BLaER1 treated with 17β-estradiol and CSF1 and Interleukin-3, amounts not matched to agents 10 nM and 100 nM (cell line): ENCODE results near the gene PLPPR2.
A peak's percentile ranks its signal among the peaks of the same experiment; 100 is the strongest.

Source experiments
- H3K27ac ChIP-seq, 11 experiments: shearing (Covaris generic); formaldehyde crosslinking; 2 replicates each; pipeline ENCODE4 v1.8.1; 2022
- H3K27me3 ChIP-seq, 11 experiments: shearing (Covaris generic); formaldehyde crosslinking; 2 replicates each; pipeline ENCODE4 v1.8.1; 2022
- H3K36me3 ChIP-seq, 11 experiments: shearing (Covaris generic); formaldehyde crosslinking; 2 replicates each; pipeline ENCODE4 v1.8.1; 2022
- H3K4me1 ChIP-seq, 10 experiments: shearing (Covaris generic); formaldehyde crosslinking; 2 replicates each; pipeline ENCODE4 v1.8.1; 2022
- H3K4me2 ChIP-seq, 11 experiments: shearing (Covaris generic); formaldehyde crosslinking; 2 replicates each; pipeline ENCODE4 v1.8.1; 2022
- H3K4me3 ChIP-seq, 10 experiments: shearing (Covaris generic); formaldehyde crosslinking; 2 replicates each; pipeline ENCODE4 v1.8.1; 2022
- H3K9ac ChIP-seq, 11 experiments: shearing (Covaris generic); formaldehyde crosslinking; 2 replicates each; pipeline ENCODE4 v1.8.1; 2022
- H3K9me3 ChIP-seq, 11 experiments: shearing (Covaris generic); formaldehyde crosslinking; replicated peaks in 1 of 11; 2 replicates each; pipeline ENCODE4 v1.8.1; 2022
- H4K20me1 ChIP-seq, 11 experiments: shearing (Covaris generic); formaldehyde crosslinking; 2 replicates each; pipeline ENCODE4 v1.8.1; 2022
- Cebpa-rat ChIP-seq, 11 experiments: shearing (Covaris generic); IDR thresholded peaks; 2 replicates each; pipeline ENCODE4 v1.8.1; 2022

Gene PLPPR2

DNA sequence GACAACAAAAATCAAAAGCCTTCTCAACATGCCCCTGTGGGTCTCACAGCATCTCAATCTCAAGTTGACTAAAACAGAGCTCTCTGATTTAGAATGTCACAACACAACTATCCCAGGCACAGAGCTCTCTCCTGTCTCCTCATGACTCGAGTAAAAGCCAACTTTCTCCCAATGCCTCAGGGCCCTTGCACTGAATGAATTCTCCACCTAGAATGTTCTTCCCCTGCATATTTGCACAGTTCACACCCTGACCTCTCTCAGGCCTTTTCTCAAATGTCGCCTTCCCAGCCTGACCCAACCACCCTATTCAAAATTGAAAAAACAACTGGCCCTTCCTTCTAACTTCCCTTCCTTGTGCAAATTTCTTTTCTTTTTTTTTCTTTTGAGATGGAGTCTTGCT, 15.5 kb downstream of the PLPPR2 start:
- no peaks in the 10 kb centered on the region for H3K9me3 ChIP-seq
- no peak overlapping the region for H3K4me2 ChIP-seq
- no peak for TF ChIP-seq Cebpa-rat (IDR thresholded peaks at IDR 0.05)
- no peaks in the 10 kb centered on the region for H3K27me3 ChIP-seq
- H3K4me3 ChIP-seq: no peak overlapping the region
- peaks cover 0 to 11% (median 0%) of the 10 kb centered on the region in 11 experiments; a peak in 1 of 22 replicates for H4K20me1 ChIP-seq
- no peak overlapping the region for H3K9ac ChIP-seq
- H3K27ac ChIP-seq: no peak overlapping the region
- H3K36me3 ChIP-seq: peaks cover 0 to 20% (median 5%) of the 10 kb centered on the region in 11 experiments; a peak in 10 of 22 replicates
- H3K4me1 ChIP-seq: peaks cover 11 to 22% (median 19%) of the 10 kb centered on the region in 10 experiments

DNA sequence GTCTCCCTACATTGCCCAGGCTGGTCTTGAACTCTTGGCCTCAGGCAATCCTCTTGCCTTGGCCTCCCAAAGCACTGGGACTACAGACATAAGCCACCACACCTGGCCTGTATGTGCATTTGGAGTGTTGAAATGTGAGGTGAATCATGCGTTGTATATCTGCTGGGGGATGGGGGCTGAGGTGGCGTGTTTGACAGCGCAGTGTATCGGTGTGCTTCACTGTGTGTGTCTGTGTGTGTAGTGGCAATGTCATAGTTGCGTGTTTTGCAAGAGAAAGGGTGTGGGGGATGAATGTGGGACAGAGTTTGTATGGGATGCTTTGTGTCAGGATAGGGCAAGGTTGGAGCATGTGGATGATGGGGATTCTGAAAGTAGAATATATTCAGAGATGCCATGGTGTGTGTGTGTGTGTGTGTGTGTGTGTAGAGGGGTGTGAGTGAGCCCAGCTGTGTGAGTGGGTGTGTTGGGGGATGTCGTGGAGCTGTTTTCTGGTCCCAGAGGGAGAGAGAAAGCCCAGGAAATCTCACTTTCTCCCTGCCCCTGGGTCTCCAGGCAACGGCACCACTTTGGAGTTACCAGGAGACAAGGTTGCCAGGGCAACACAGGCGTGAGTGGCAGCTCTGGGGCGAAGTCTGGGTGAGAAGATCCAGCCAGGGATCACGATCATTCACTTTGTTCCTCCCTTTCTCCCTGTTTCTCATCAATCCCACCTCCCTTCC, 18.1 kb downstream of the PLPPR2 start:
- peaks cover 0 to 8% (median 0%) of the 10 kb centered on the region in 11 experiments; a peak in 1 of 22 replicates for H4K20me1 ChIP-seq
- H3K4me1 ChIP-seq: peaks cover 37 to 48% (median 45%) of the 10 kb centered on the region in 10 experiments
- peak overlapping the region; percentile 71 to 99 (median 87) for H3K4me2 ChIP-seq
- H3K36me3 ChIP-seq: peaks cover 0 to 9% (median 0%) of the 10 kb centered on the region in 11 experiments; a peak in 2 of 22 replicates
- no peaks in the 10 kb centered on the region for H3K9me3 ChIP-seq
- peak overlapping the region in 4 of 11 experiments; percentile 15 to 94 (median 92); a peak in 4 of 22 replicates for H3K9ac ChIP-seq
- H3K27ac ChIP-seq: peak overlapping the region in 4 of 11 experiments; percentile 2 to 96 (median 94); a peak in 4 of 22 replicates
- peak overlapping the region in 3 of 10 experiments; percentile 68 to 70 (median 69); a peak in 2 of 20 replicates for H3K4me3 ChIP-seq
- no peaks in the 10 kb centered on the region for H3K27me3 ChIP-seq
- TF ChIP-seq Cebpa-rat (IDR thresholded peaks at IDR 0.05): no peak

DNA sequence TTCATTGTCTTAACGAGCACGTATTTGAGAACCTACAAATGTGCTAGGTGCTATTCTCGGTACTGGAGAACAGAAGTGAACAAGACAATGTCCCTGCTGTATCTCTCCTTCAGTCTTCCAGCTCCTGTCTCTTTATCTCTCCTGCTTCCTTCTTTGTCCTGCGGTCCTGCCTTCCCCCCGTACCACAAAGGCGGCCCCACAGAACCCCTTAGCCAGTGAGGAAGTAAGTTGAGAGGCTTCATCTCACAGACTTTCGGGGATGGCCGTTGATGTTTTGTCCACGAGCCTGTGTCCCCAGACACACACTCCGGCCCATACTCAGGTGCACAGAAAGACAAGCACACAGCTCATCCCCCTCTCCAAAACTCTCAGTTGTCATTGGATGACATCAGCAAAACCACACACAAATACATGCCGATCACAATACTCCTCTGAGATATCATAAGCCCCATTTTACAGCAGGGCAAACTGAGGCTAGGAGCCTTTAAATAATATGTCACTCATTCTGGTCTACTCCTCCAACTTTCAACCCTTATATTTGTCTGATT, 18.7 kb downstream of the PLPPR2 start:
- Histone ChIP-seq H3K27me3 (no peaks in the 10 kb centered on the region), H4K20me1 (peaks cover 0 to 8% (median 0%) of the 10 kb centered on the region in 11 experiments; a peak in 1 of 22 replicates), H3K9me3 (no peaks in the 10 kb centered on the region), H3K36me3 (peaks cover 0 to 16% (median 0%) of the 10 kb centered on the region in 11 experiments; a peak in 3 of 22 replicates), H3K27ac (peak overlapping the region in 9 of 11 experiments; percentile 85 to 96 (median 93); a peak in 15 of 22 replicates), H3K9ac (peak overlapping the region; percentile 6 to 94 (median 89); a peak in 16 of 22 replicates), H3K4me1 (peaks cover 43 to 54% (median 50%) of the 10 kb centered on the region in 10 experiments), H3K4me3 (peak overlapping the region; percentile 59 to 76 (median 68)), H3K4me2 (peak overlapping the region; percentile 71 to 99 (median 87))
- TF ChIP-seq Cebpa-rat (IDR thresholded peaks at IDR 0.05): no peak

DNA sequence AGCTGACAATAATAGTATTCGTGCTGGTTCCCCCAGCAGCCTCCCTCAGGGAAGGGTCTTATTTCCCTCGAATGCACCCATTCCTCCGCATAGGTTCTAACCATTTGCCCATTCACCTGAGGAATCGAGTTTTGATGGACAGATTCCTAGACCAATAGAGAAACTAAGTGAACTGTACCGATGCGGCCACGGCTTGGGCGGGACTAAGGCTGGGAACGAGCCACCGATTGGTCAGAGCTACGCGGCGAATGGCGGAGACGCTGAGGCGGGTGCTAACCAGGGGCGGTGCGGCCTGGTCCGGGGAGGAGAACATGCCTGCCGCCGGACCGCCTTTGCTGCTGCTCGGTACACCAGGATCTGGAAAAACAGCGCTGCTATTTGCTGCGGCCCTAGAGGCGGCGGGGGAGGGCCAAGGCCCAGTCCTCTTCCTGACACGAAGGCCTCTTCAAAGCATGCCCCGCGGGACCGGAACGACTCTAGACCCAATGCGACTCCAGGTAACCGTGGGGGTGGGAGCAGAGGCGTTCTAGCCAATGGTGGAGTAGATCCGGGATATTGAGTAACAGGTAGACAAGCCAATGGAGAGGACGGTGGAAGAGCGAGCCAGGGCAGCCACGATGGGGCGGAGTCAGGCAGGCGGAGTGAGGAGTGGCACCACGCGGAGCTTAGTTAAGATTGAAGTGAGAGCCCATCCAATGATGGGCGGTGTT, 19.4 kb downstream of the PLPPR2 start, which contains the start of gene SWSAP1:
TSS of gene SWSAP1 (plus strand) at position 234 of the 710 bp plus-strand sequence. CDS start at position 249, 15 bp downstream.
- Histone ChIP-seq H3K9ac (peak within 1 kb of the TSS; percentile 76 to 94 (median 89)), H4K20me1 (0 out of 22 replicates have a peak, but pooled peaks cover 0 to 6% (median 0%) of the 10 kb centered on the region in 11 experiments), H3K4me2 (peak within 1 kb of the TSS; percentile 95 to 100 (median 99)), H3K9me3 (no peaks in the 10 kb centered on the region), H3K4me3 (peak within 1 kb of the TSS; percentile 59 to 76 (median 68)), H3K27ac (peak within 1 kb of the TSS; percentile 73 to 96 (median 91)), H3K4me1 (peaks cover 43 to 56% (median 52%) of the 10 kb centered on the region in 10 experiments), H3K36me3 (peaks cover 0 to 16% (median 0%) of the 10 kb centered on the region in 11 experiments; a peak in 3 of 22 replicates), H3K27me3 (no peaks in the 10 kb centered on the region)
- peak in 1 of 11 experiments; percentile 31; a peak in 1 of 22 replicates for TF ChIP-seq Cebpa-rat (IDR thresholded peaks at IDR 0.05)

DNA sequence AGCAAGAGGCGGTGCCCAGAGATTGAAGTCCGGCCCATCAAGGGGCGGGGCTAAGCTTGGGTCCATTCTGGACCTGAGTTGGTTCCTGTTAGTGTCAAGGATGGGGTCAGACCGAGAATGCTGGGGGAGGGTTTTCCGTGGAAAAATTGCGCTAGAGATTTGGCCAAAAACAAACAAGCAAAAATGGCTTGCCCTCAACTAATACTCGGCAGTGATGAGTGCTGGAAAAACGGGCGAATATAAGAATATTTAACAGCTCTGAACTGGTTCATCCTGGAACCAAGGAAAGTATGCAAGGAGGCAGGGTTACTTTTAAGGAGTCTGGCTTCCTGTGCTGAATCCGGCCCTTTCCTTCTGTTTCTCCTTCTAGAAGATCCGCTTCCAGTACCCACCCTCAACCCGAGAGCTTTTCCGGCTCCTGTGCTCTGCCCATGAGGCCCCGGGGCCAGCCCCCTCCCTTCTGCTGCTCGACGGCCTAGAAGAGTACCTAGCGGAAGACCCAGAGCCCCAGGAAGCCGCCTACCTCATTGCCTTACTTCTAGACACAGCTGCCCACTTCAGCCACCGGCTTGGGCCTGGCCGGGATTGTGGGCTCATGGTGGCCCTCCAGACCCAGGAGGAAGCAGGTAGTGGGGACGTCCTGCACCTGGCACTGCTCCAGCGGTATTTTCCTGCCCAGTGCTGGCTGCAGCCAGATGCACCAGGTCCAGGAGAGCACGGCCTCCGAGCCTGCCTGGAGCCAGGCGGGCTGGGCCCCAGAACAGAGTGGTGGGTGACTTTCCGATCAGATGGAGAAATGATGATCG, 20.1 kb downstream of the PLPPR2 start:
- peak overlapping the region; percentile 49 to 96 (median 91) for H3K27ac ChIP-seq

DNA sequence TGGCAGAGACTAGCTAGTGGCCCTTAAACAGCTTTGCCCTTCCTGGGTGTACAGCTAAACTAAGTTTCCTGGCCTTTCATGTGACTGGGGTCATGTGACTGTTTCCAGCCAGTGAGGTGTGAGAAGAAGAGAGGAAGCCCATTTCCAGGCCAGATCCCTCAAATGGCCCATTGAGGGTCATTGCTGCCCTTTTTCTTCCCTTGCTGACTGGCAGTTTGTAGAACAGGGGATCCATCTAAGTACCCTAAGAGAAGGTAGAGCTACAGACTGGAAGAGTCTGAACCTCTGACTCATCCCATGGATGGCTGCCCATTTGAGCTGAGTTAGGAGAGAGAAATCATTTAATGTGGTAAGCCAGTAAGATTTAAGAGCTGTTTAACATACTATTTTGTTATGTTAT, 22.0 kb downstream of the PLPPR2 start:
- Histone ChIP-seq H3K9me3 (no peaks in the 10 kb centered on the region), H3K27me3 (no peaks in the 10 kb centered on the region), H3K27ac (peak overlapping the region; percentile 33 to 95 (median 67); a peak in 20 of 22 replicates), H3K9ac (peak overlapping the region in 6 of 11 experiments; percentile 13 to 49 (median 29); a peak in 7 of 22 replicates), H3K36me3 (peaks cover 0 to 21% (median 0%) of the 10 kb centered on the region in 11 experiments; a peak in 3 of 22 replicates), H3K4me3 (peak overlapping the region in 1 of 10 experiments; percentile 76; a peak in 2 of 20 replicates), H3K4me1 (peaks cover 61 to 79% (median 69%) of the 10 kb centered on the region in 10 experiments), H3K4me2 (peak overlapping the region; percentile 71 to 100 (median 99)), H4K20me1 (peaks cover 0 to 12% (median 0%) of the 10 kb centered on the region in 11 experiments; a peak in 4 of 22 replicates)
- TF ChIP-seq Cebpa-rat (IDR thresholded peaks at IDR 0.05): no peak

More for the DNA sequence above, 20.1 kb downstream of the PLPPR2 start:
- TF ChIP-seq Cebpa-rat (IDR thresholded peaks at IDR 0.05): no peak
- H3K27me3 ChIP-seq: no peaks in the 10 kb centered on the region
- 0 out of 22 replicates have a peak, but pooled peaks cover 0 to 6% (median 0%) of the 10 kb centered on the region in 11 experiments for H4K20me1 ChIP-seq
- H3K9me3 ChIP-seq: no peaks in the 10 kb centered on the region
- peaks cover 48 to 63% (median 56%) of the 10 kb centered on the region in 10 experiments for H3K4me1 ChIP-seq
- H3K4me3 ChIP-seq: peak overlapping the region; percentile 59 to 76 (median 68)
- H3K4me2 ChIP-seq: peak overlapping the region; percentile 95 to 100 (median 99)
- H3K36me3 ChIP-seq: peaks cover 0 to 21% (median 0%) of the 10 kb centered on the region in 11 experiments; a peak in 3 of 22 replicates
- H3K9ac ChIP-seq: peak overlapping the region; percentile 76 to 94 (median 89)

DNA sequence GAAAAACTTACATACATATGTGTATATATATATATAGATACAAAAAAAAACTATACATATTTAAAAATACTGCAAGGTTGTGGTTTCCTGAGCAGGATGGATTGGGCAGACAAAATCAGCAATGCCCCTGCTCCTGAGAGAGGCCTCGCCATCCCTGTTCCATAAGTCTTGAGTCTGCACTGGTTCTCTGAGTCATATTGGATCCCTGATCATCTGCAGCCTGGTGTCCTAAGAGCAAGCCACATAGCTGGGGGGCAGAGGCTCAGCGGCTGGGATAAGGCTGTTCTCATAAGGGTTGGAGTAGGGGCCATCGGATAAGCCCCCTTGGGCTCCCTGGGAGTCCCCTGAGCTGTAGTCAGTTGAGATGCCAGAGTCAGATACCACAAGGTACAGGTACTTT, 22.5 kb downstream of the PLPPR2 start:
- H3K4me2 ChIP-seq: peak overlapping the region; percentile 71 to 100 (median 99)
- TF ChIP-seq Cebpa-rat (IDR thresholded peaks at IDR 0.05): no peak

More for the DNA sequence above, 22.5 kb downstream of the PLPPR2 start:
- Histone ChIP-seq H3K9ac (peak overlapping the region in 8 of 11 experiments; percentile 7 to 50 (median 37); a peak in 12 of 22 replicates), H3K4me3 (peak overlapping the region in 1 of 10 experiments; percentile 17; a peak in 1 of 20 replicates), H3K4me1 (peaks cover 62 to 82% (median 70%) of the 10 kb centered on the region in 10 experiments), H3K36me3 (peaks cover 0 to 21% (median 0%) of the 10 kb centered on the region in 11 experiments; a peak in 3 of 22 replicates), H4K20me1 (peaks cover 0 to 12% (median 0%) of the 10 kb centered on the region in 11 experiments; a peak in 4 of 22 replicates), H3K9me3 (no peaks in the 10 kb centered on the region), H3K27ac (peak overlapping the region in 10 of 11 experiments; percentile 33 to 95 (median 68); a peak in 18 of 22 replicates), H3K27me3 (peaks cover 0 to 4% (median 2%) of the 10 kb centered on the region in 11 experiments; a peak in 7 of 22 replicates)
